ENCODE results near the gene PIK3IP1. TPM values are rescaled to one million over a fixed set of nuclear protein-coding genes. Genes with fewer than 3 reads are reported as not detected.

Gene PIK3IP1
- total and polyA plus RNA-seq, 2 donors (not counting 3 experiments of a cell fraction or from before 2014, with no cell fraction given), result 7.7 to 13.2 TPM

DNA sequence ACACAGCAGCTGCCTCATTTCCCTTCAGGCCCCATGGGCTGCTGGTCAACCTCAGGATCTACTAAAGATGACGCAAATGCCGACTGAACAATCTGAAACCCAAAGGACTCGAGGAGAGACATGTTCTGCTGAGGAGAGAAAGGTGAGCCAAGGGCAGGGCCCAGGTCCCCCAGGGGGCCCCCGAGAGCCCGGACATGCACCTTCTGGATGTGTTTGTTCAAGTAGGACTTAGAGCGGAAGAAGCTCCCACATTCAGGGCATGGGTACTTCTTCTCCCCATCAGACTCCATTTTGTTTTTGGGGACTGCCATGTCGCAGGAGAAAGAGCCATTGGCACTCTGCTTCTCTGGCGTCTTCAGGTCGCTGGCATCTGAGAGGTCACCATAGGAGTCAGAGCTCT, 34.6 kb upstream of the PIK3IP1 start:
- H3K4me1 ChIP-seq (ENCODE audit: control insufficient read depth, extremely low read depth, insufficient read depth, low read length), result no peaks in the 10 kb centered on the region
- no TSS peak for BruUV-seq (replicated peaks)
- ChIA-PET POLR2A (no interaction called here), CTCF (interaction anchor here (1.3 kb wide), 1 partner anchor 14 kb away, joined by 5 read pairs; no protein-coding TSS in a partner anchor)
- H3K9me1 ChIP-seq (replicated peaks; ENCODE audit: control insufficient read depth, extremely low read depth, insufficient read depth, low read length), result no peaks in the 10 kb centered on the region
- TF ChIP-seq GATA2 (IDR thresholded peaks at IDR 0.05; ENCODE audit: insufficient read depth, insufficient read length, low read depth, low read length), result no peak
- TF ChIP-seq POLR2AphosphoS5 (IDR thresholded peaks at IDR 0.05; ENCODE audit: insufficient read depth, low read depth, low read length), result no peak
- TF ChIP-seq FOS (IDR thresholded peaks at IDR 0.05; ENCODE audit: borderline replicate concordance, insufficient read depth, low read length), result no peak
- no peak for TF ChIP-seq MYC (IDR thresholded peaks at IDR 0.05; ENCODE audit: low read depth, low read length)
- TF ChIP-seq, protein P1, sequence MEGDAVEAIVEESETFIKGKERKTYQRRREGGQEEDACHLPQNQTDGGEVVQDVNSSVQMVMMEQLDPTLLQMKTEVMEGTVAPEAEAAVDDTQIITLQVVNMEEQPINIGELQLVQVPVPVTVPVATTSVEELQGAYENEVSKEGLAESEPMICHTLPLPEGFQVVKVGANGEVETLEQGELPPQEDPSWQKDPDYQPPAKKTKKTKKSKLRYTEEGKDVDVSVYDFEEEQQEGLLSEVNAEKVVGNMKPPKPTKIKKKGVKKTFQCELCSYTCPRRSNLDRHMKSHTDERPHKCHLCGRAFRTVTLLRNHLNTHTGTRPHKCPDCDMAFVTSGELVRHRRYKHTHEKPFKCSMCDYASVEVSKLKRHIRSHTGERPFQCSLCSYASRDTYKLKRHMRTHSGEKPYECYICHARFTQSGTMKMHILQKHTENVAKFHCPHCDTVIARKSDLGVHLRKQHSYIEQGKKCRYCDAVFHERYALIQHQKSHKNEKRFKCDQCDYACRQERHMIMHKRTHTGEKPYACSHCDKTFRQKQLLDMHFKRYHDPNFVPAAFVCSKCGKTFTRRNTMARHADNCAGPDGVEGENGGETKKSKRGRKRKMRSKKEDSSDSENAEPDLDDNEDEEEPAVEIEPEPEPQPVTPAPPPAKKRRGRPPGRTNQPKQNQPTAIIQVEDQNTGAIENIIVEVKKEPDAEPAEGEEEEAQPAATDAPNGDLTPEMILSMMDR (IDR thresholded peaks at IDR 0.05; ENCODE audit: extremely low read depth in 1 of 2, insufficient read depth in 1 of 2, low read depth in 1 of 2, low read length in 2 of 2), result no peak
- TF ChIP-seq EZH2 (IDR thresholded peaks at IDR 0.05; ENCODE audit: borderline replicate concordance, low read depth, low read length, severe bottlenecking), result no peak
- TF ChIP-seq JUN (IDR thresholded peaks at IDR 0.05; ENCODE audit: borderline replicate concordance, insufficient read depth, insufficient read length, low read depth), result no peak
- TF ChIP-seq POLR2A (IDR thresholded peaks at IDR 0.05; ENCODE audit: low read depth, low read length), result no peak
- TF ChIP-seq, protein P2, sequence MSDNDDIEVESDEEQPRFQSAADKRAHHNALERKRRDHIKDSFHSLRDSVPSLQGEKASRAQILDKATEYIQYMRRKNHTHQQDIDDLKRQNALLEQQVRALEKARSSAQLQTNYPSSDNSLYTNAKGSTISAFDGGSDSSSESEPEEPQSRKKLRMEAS (IDR thresholded peaks at IDR 0.05; ENCODE audit: insufficient read depth, insufficient read length), result no peak
- DNase-seq (ENCODE audit: low read depth, low spot score) (no peak), FAIRE-seq (no peak)
- no peaks in the 10 kb centered on the region for H4K20me1 ChIP-seq (replicated peaks; ENCODE audit: control insufficient read depth, extremely low read depth, insufficient read depth, low read length)
- H3K9ac ChIP-seq (replicated peaks; ENCODE audit: extremely low read depth, insufficient read depth, low read length), result no peak overlapping the region
- H3K79me2 ChIP-seq (ENCODE audit: control insufficient read depth, insufficient read depth, low read length), result no peaks in the 10 kb centered on the region
- no peaks in the 10 kb centered on the region for H3K9me3 ChIP-seq (replicated peaks; ENCODE audit: control insufficient read depth, insufficient read depth, low read length)
- no peaks in the 10 kb centered on the region for H3K27me3 ChIP-seq (ENCODE audit: control insufficient read depth in 2 of 2, insufficient read depth in 2 of 2, low read length in 2 of 2)
- H2AFZ ChIP-seq (ENCODE audit: low read depth, low read length), result no peak overlapping the region
- dilution Hi-C loops (cut with MboI; ENCODE audit: extremely low pct_ligation_motif_present, low sequenced_read_pairs) (no loop called here), intact Hi-C loops (cut with micrococcal nuclease) (no loop called here)
- no peak overlapping the region for H3K27ac ChIP-seq (ENCODE audit: insufficient read depth, low read depth, low read length)
- H3K4me3 ChIP-seq (replicated peaks in 1 of 3; ENCODE audit: insufficient read depth in 1 of 3, low read depth in 1 of 3, low read length in 3 of 3), result no peak overlapping the region
- H3K4me2 ChIP-seq (ENCODE audit: insufficient read depth, low read length), result no peak overlapping the region
- peaks cover 12 to 40% of the 10 kb centered on the region in 2 experiments for H3K36me3 ChIP-seq (ENCODE audit: control insufficient read depth in 2 of 2, extremely low read depth in 1 of 2, insufficient read depth in 2 of 2, low read length in 2 of 2)
